ENCODE data around the gene SF3A2.

DNA sequence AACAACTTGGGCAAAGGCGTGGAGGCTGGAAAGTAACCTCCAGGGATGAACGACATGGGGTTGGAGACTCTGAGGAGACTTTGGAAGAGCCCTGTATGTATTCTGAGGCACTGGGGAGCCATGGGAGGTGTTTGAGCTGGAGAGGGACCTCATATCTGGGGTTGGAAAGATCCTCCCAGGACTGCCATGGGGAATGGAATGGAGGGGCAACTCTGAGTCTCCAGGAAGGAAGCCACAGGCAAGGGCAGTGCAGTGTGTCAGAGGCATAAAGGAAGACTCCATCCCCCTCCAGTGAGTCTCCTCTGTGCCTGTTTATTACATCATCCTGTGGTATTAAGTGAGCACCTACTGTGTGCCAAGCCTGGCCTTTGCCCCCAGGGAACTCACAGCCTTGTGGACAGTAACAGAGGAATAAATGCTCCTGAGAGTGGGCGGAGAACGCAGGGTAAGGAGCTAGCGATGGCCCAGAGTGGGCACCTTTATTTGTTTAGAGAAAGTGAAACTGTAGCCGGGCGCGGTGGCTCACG is 37.6 kb downstream of the SF3A2 start:
- TF ChIP-seq, protein P1, sequence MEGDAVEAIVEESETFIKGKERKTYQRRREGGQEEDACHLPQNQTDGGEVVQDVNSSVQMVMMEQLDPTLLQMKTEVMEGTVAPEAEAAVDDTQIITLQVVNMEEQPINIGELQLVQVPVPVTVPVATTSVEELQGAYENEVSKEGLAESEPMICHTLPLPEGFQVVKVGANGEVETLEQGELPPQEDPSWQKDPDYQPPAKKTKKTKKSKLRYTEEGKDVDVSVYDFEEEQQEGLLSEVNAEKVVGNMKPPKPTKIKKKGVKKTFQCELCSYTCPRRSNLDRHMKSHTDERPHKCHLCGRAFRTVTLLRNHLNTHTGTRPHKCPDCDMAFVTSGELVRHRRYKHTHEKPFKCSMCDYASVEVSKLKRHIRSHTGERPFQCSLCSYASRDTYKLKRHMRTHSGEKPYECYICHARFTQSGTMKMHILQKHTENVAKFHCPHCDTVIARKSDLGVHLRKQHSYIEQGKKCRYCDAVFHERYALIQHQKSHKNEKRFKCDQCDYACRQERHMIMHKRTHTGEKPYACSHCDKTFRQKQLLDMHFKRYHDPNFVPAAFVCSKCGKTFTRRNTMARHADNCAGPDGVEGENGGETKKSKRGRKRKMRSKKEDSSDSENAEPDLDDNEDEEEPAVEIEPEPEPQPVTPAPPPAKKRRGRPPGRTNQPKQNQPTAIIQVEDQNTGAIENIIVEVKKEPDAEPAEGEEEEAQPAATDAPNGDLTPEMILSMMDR (IDR thresholded peaks at IDR 0.05): no peak
- TF ChIP-seq POLR2A (IDR thresholded peaks at IDR 0.05): no peak
